ENCODE results near the gene RNF223.

- TF ChIP-seq EZH2 (IDR thresholded peaks at IDR 0.05; ENCODE audit: insufficient read depth, poor library complexity, severe bottlenecking) (no peak), EZH2phosphoT487 (IDR thresholded peaks at IDR 0.05; ENCODE audit: insufficient read depth, low read depth) (no peak)
Measured at GRCh38 chr1:1046243-1046642, 27.9 kb downstream of the RNF223 start.
